Adrenal gland (tissue), 12 donors: ENCODE results near the gene ZSCAN18. TPM values are rescaled to one million over a fixed set of nuclear protein-coding genes. Genes with fewer than 3 reads are reported as not detected.

ENCODE experiments used
- DNase-seq, 7 donors: peaks; one replicate each; pipeline ENCODE4 v3.0.0-alpha.2; 2019 to 2020
- H3K27ac ChIP-seq, 5 donors: fragments of 200-600 bp; sonication (generic) in 4 of 5; 1 replicate in 3 of 5; 2 replicates in 2 of 5; pipeline versions ENCODE4 v1.5.1 to v1.8.0; 2016 to 2020; ENCODE audit warnings: mild to moderate bottlenecking in 1 of 5
- H3K27me3 ChIP-seq: fragments of 200-600 bp; 2 replicates; pipeline ENCODE4 v1.8.0; 2021
- H3K36me3 ChIP-seq, 2 donors: fragments of 200-600 bp; replicated peaks in 1 of 2; 1 replicate in 1 of 2; 2 replicates in 1 of 2; pipeline versions ENCODE4 v1.5.1 to v1.8.0; 2018 to 2022
- H3K4me1 ChIP-seq, 2 donors: fragments of 200-600 bp; replicated peaks in 1 of 2; 1 replicate in 1 of 2; 2 replicates in 1 of 2; pipeline versions ENCODE4 v1.5.1 to v1.8.0; 2018 to 2021
- H3K4me3 ChIP-seq, 4 donors: fragments of 200-600 bp; sonication (generic) in 3 of 4; one replicate each; pipeline ENCODE4 v1.5.1; 2016 to 2018
- H3K9me3 ChIP-seq, 3 donors: fragments of 200-600 bp; sonication (generic) in 1 of 3; replicated peaks in 1 of 3; 1 replicate in 2 of 3; 2 replicates in 1 of 3; pipeline versions ENCODE4 v1.5.1 to v1.8.0; 2016 to 2021
- CTCF ChIP-seq, 6 experiments: fragments of 450-650 bp in 4 of 6; fragments of 200-600 bp in 2 of 6; sonication (generic) in 1 of 6; IDR thresholded peaks; 1 replicate in 5 of 6; 2 replicates in 1 of 6; pipeline versions ENCODE4 v1.5.1 to v1.8.0; 2016 to 2021; ENCODE audit warnings: antibody characterized with exemption in 6 of 6, mild to moderate bottlenecking in 2 of 6, moderate library complexity in 1 of 6
- POLR2A ChIP-seq, 2 donors: fragments of 450-650 bp; IDR thresholded peaks; one replicate each; pipeline ENCODE4 v1.6.1; 2017; ENCODE audit warnings: antibody characterized with exemption in 2 of 2, mild to moderate bottlenecking in 2 of 2, moderate library complexity in 1 of 2
- WGBS, 4 donors: extraction: QIAGEN DNeasy Blood & Tissue Kit in 2 of 4; methylation state at CpG; one replicate each; pipeline versions ENCODE4 v1.1.5 to v1.1.7; 2013 to 2017; 5-methylcytosine and 5-hydroxymethylcytosine counted together
- intact Hi-C, 2 donors: fragments of 100-400 bp; cut with DNase I; formaldehyde crosslinking; loops; one replicate each; pipeline versions ENCODE4 v1.14.1 to v1.15.0; 2022 to 2023
- polyA plus RNA-seq, 3 donors: library from polyadenylated mRNA; stranded (reverse); fragments of 200-250 nt in 2 of 3; fragments of 350-450 nt in 1 of 3; fragmentation: Illumina TruSeq in 1 of 3; extraction: RNeasy Lipid Tissue Mini Kit (QIAGEN cat#74804) in 1 of 3; gene quantifications; one replicate each; pipeline ENCODE4 v1.2.3, GENCODE V29; 2013 to 2014
- total RNA-seq, 9 donors: library from RNA; depleted of rRNA in 4 of 9; stranded (reverse); fragments of >200 nt in 4 of 9; fragments of 120-200 nt in 1 of 9; fragmentation: NEBNext Ultra II Directional in 1 of 9; extraction: Animal tissue kit (Norgen Biotek cat#: 25700) in 1 of 9; gene quantifications; one replicate each; pipeline versions ENCODE4 v1.1.0 to v1.2.4, GENCODE V29; 2013 to 2023
- donor health status: healthy with polysubstance abuse.
- donor health status: Bipolar disorder and iron deficiency.
- donor health status: DM: yes; HTN: yes; CAD: no.
- donor health status: DM: no; HTN: no; CAD: no.
- donor health status: DM: no; HTN: no; CAD: no.
- donor health status: DM: yes; HTN: yes; CAD: no.

The ZSCAN18 gene
- total and polyA plus RNA-seq, 12 donors: 18.7 to 81.2 (median 62.2) TPM

- intact Hi-C loops: no loop called here
- Histone ChIP-seq H3K27me3 (no peaks in the 10 kb centered on the region), H3K27ac (no peak overlapping the region), H3K4me3 (no peak overlapping the region), H3K9me3 (peaks cover 0 to 51% (median 0%) of the 10 kb centered on the region in 3 donors), H3K4me1 (no peaks in the 10 kb centered on the region), H3K36me3 (no peaks in the 10 kb centered on the region)
- 3 to 10% (median 6%) methylated on average over 12 to 77 of the region's 77 CpGs for WGBS, 4 donors
- no peak for DNase-seq
- TF ChIP-seq CTCF (IDR thresholded peaks at IDR 0.05): no peak
- no peak for TF ChIP-seq POLR2A (IDR thresholded peaks at IDR 0.05)
These were observed 20.0 kb upstream of the ZSCAN18 start for GRCh38 chr19:58117841-58118575.

- peak overlapping the region in 1 of 4 donors; percentile 11 for H3K4me3 ChIP-seq
- TF ChIP-seq CTCF (IDR thresholded peaks at IDR 0.05): no peak
- TF ChIP-seq POLR2A (IDR thresholded peaks at IDR 0.05): no peak
- intact Hi-C loops: no loop called here
- no peak for DNase-seq
- H3K27ac ChIP-seq: no peak overlapping the region
- H3K4me1 ChIP-seq: no peaks in the 10 kb centered on the region
- no peaks in the 10 kb centered on the region for H3K27me3 ChIP-seq
- no peaks in the 10 kb centered on the region for H3K36me3 ChIP-seq
- 90 to 94% (median 91%) methylated on average over 3 of the region's 3 CpGs for WGBS, 4 donors
- peaks cover 0 to 76% (median 10%) of the 10 kb centered on the region in 3 donors for H3K9me3 ChIP-seq
These were observed 10.5 kb upstream of the ZSCAN18 start for GRCh38 chr19:58108546-58108817.

GRCh38 chr19:58107778-58108545, 9.9 kb upstream of the ZSCAN18 start:
- no peak overlapping the region for H3K27ac ChIP-seq
- peak overlapping the region in 1 of 4 donors; percentile 11 for H3K4me3 ChIP-seq
- H3K36me3 ChIP-seq: no peaks in the 10 kb centered on the region
- DNase-seq: no peak
- H3K4me1 ChIP-seq: no peaks in the 10 kb centered on the region
- no peaks in the 10 kb centered on the region for H3K27me3 ChIP-seq
- TF ChIP-seq CTCF (IDR thresholded peaks at IDR 0.05): no peak
- no peak for TF ChIP-seq POLR2A (IDR thresholded peaks at IDR 0.05)
- peaks cover 0 to 80% (median 10%) of the 10 kb centered on the region in 3 donors for H3K9me3 ChIP-seq
- 80 to 90% (median 83%) methylated on average over 7 of the region's 7 CpGs for WGBS, 4 donors
- intact Hi-C loops: no loop called here

GRCh38 chr19:58098682-58098998, 609 bp upstream of the ZSCAN18 start:
- WGBS, 4 donors: 6 to 20% (median 15%) methylated on average over 2 of the region's 2 CpGs
- H3K27ac ChIP-seq: peak overlapping the region in 4 of 5 donors; percentile 60 to 92 (median 68)
- H3K27me3 ChIP-seq: no peaks in the 10 kb centered on the region
- H3K9me3 ChIP-seq: peaks cover 0 to 18% (median 0%) of the 10 kb centered on the region in 3 donors
- intact Hi-C loops: no loop called here
- DNase-seq: no peak
- no peaks in the 10 kb centered on the region for H3K36me3 ChIP-seq
- TF ChIP-seq POLR2A (IDR thresholded peaks at IDR 0.05): no peak
- TF ChIP-seq CTCF (IDR thresholded peaks at IDR 0.05): no peak
- peaks cover 4 to 9% of the 10 kb centered on the region in 2 donors for H3K4me1 ChIP-seq
- H3K4me3 ChIP-seq: peak overlapping the region in 2 of 4 donors; percentile 76 to 96
